ENCODE data around the gene PCBP2.

DNA sequence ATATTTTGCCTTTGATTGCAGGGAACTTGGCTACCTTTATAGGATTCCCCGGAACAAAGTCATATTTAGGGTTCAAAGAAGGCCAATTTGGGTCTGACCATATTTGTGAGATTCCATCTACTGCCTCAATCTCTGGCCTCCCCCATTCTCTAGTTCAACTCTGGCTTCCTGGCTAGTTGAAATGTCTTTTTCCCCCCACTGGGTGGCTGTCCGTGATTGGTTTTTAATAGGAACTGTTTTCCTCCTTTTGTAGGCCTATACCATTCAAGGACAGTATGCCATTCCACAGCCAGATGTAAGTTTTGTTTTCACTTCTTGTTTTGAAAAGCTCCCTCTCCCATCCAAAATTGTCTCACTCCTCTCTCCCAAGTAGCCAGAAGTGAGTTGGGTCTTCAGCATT is 13.8 kb downstream of the PCBP2 start:
- TF ChIP-seq, protein P1, sequence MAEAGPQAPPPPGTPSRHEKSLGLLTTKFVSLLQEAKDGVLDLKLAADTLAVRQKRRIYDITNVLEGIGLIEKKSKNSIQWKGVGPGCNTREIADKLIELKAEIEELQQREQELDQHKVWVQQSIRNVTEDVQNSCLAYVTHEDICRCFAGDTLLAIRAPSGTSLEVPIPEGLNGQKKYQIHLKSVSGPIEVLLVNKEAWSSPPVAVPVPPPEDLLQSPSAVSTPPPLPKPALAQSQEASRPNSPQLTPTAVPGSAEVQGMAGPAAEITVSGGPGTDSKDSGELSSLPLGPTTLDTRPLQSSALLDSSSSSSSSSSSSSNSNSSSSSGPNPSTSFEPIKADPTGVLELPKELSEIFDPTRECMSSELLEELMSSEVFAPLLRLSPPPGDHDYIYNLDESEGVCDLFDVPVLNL (IDR thresholded peaks at IDR 0.05; ENCODE audit: low read depth, low read length): no peak
- TF ChIP-seq RELA (IDR thresholded peaks at IDR 0.05; ENCODE audit: borderline replicate concordance, partially characterized antibody) (no peak), POLR2AphosphoS5 (IDR thresholded peaks at IDR 0.05; ENCODE audit: low read length) (no peak; the same call in 1 of the 2 replicates), SUPT20H (IDR thresholded peaks at IDR 0.05; ENCODE audit: borderline replicate concordance, control insufficient read depth, low read depth, low read length) (no peak), POLR2A (IDR thresholded peaks at IDR 0.05; ENCODE audit: low read depth, low read length) (no peak), ASH2L (IDR thresholded peaks at IDR 0.05; ENCODE audit: borderline replicate concordance, low read depth) (no peak), CHD1 (IDR thresholded peaks at IDR 0.05; ENCODE audit: low read depth, low read length) (no peak), EGR1 (IDR thresholded peaks at IDR 0.05; ENCODE audit: borderline replicate concordance in 1 of 2, low read depth in 2 of 2, low read length in 2 of 2) (no peak), SREBF2 (IDR thresholded peaks at IDR 0.05; ENCODE audit: low read length) (no peak), RFX5 (IDR thresholded peaks at IDR 0.05; ENCODE audit: low read depth, low read length) (no peak), EP300 (IDR thresholded peaks at IDR 0.05; ENCODE audit: borderline replicate concordance in 1 of 2, control insufficient read depth in 1 of 2, low read depth in 2 of 2, low read length in 2 of 2) (no peak)
- TF ChIP-seq, protein P2, sequence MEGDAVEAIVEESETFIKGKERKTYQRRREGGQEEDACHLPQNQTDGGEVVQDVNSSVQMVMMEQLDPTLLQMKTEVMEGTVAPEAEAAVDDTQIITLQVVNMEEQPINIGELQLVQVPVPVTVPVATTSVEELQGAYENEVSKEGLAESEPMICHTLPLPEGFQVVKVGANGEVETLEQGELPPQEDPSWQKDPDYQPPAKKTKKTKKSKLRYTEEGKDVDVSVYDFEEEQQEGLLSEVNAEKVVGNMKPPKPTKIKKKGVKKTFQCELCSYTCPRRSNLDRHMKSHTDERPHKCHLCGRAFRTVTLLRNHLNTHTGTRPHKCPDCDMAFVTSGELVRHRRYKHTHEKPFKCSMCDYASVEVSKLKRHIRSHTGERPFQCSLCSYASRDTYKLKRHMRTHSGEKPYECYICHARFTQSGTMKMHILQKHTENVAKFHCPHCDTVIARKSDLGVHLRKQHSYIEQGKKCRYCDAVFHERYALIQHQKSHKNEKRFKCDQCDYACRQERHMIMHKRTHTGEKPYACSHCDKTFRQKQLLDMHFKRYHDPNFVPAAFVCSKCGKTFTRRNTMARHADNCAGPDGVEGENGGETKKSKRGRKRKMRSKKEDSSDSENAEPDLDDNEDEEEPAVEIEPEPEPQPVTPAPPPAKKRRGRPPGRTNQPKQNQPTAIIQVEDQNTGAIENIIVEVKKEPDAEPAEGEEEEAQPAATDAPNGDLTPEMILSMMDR (IDR thresholded peaks at IDR 0.05 in 2 of 3, conservative IDR thresholded peaks at IDR 0.05 in 1 of 3; ENCODE audit: control insufficient read depth in 2 of 3, extremely low read depth in 1 of 3, insufficient read depth in 1 of 3, low read depth in 3 of 3, low read length in 3 of 3): no peak

All from GM12878 (cell line).